B cell (primary cell): ENCODE measurements around the gene PON3. TPM values are rescaled to one million over a fixed set of nuclear protein-coding genes. Genes with fewer than 3 reads are reported as not detected.

Source experiments
- ATAC-seq: fragments of 200-7000 bp; cut with Tn5 transposase; one replicate; pipeline ENCODE4 v1.10.0; 2021; ENCODE audit warnings: low read depth, mild to moderate bottlenecking, moderate number of reproducible peaks, moderate library complexity
- CTCF ChIA-PET: fragments of 350-600 bp; sonication (Branson Sonifier 250); formaldehyde crosslinking; loops from one replicate; lab custom pipeline; 2021; ENCODE audit warnings: antibody characterized with exemption, inconsistent platforms; lab: Charles Lee
- POLR2A ChIA-PET: fragments of 350-600 bp; sonication (Branson Sonifier 250); formaldehyde crosslinking; loops from one replicate; lab custom pipeline; 2021; ENCODE audit warnings: antibody characterized with exemption; lab: Charles Lee
- DNase-seq: peaks from one replicate; pipeline ENCODE4 v3.0.0; 2013
- H2AFZ ChIP-seq: 2 replicates; pipeline ENCODE4 v1.6.1; 2012; ENCODE audit warnings: mild to moderate bottlenecking, low read depth, low read length; ENCODE audit not compliant: insufficient read depth, poor library complexity, severe bottlenecking
- H3K27ac ChIP-seq, 2 donors: 1 replicate in 1 of 2; 2 replicates in 1 of 2; pipeline ENCODE4 v1.5.1; 2012 to 2013; ENCODE audit warnings: low read length in 2 of 2, mild to moderate bottlenecking in 2 of 2, moderate library complexity in 1 of 2
- H3K27me3 ChIP-seq, 4 experiments: fragments of 200-600 bp in 1 of 4; sonication (generic) in 1 of 4; replicated peaks in 1 of 4; 1 replicate in 2 of 4; 2 replicates in 2 of 4; pipeline versions ENCODE4 v1.6.1 to v1.7.0; 2013 to 2016; ENCODE audit warnings: low read length in 3 of 4, mild to moderate bottlenecking in 2 of 4, mixed read lengths in 1 of 4, moderate library complexity in 1 of 4; ENCODE audit not compliant: insufficient read depth in 4 of 4, control insufficient read depth in 3 of 4; ENCODE audit errors: control extremely low read depth in 1 of 4
- H3K36me3 ChIP-seq, 2 experiments: replicated peaks in 1 of 2; 1 replicate in 1 of 2; 2 replicates in 1 of 2; pipeline versions ENCODE4 v1.6.1 to v1.7.1; 2013; ENCODE audit warnings: low read length in 1 of 2; ENCODE audit not compliant: insufficient read depth in 2 of 2, control insufficient read depth in 1 of 2; ENCODE audit errors: control extremely low read depth in 1 of 2, extremely low read depth in 1 of 2
- H3K4me1 ChIP-seq, 2 donors: fragments of 200-600 bp in 1 of 2; sonication (generic) in 1 of 2; 1 replicate in 1 of 2; 2 replicates in 1 of 2; pipeline versions ENCODE4 v1.5.1 to v1.6.1; 2013 to 2017; ENCODE audit warnings: low read length in 2 of 2; ENCODE audit not compliant: control insufficient read depth in 2 of 2, insufficient read depth in 2 of 2
- H3K4me2 ChIP-seq: replicated peaks from 2 replicates; pipeline ENCODE3; 2012; ENCODE audit warnings: mild to moderate bottlenecking, low read depth, low read length; ENCODE audit not compliant: poor library complexity, severe bottlenecking
- H3K4me3 ChIP-seq, 5 experiments: fragments of 200-600 bp in 1 of 5; sonication (generic) in 1 of 5; 1 replicate in 3 of 5; 2 replicates in 2 of 5; pipeline versions ENCODE4 v1.5.1 to v1.7.0; 2011 to 2016; ENCODE audit warnings: low read length in 4 of 5, mild to moderate bottlenecking in 4 of 5, low read depth in 2 of 5, control low read depth in 1 of 5, moderate library complexity in 1 of 5; ENCODE audit not compliant: insufficient read depth in 1 of 5; ENCODE audit errors: control extremely low read depth in 1 of 5, extremely low read depth in 1 of 5
- H3K79me2 ChIP-seq: fragments of 200-600 bp; sonication (generic); one replicate; pipeline ENCODE4 v1.6.0; 2016; ENCODE audit warnings: low read length; ENCODE audit not compliant: control insufficient read depth, insufficient read depth
- H3K9ac ChIP-seq: fragments of 200-600 bp; sonication (generic); 2 replicates; pipeline ENCODE4 v1.6.1; 2017; ENCODE audit warnings: mild to moderate bottlenecking, low read length, moderate library complexity
- H3K9me3 ChIP-seq, 3 donors: one replicate each; pipeline versions ENCODE4 v1.6.1 to v1.7.1; 2013; ENCODE audit warnings: low read length in 2 of 3; ENCODE audit not compliant: control insufficient read depth in 2 of 3, insufficient read depth in 1 of 3; ENCODE audit errors: control extremely low read depth in 1 of 3
- H4K20me1 ChIP-seq: 2 replicates; pipeline ENCODE4 v1.6.0; 2012; ENCODE audit warnings: mild to moderate bottlenecking, low read length; ENCODE audit not compliant: insufficient read depth, control insufficient read depth, poor library complexity, severe bottlenecking
- H3K27ac Mint-ChIP-seq: one replicate; pipeline ENCODE4 v1.8.0; 2021; ENCODE audit warnings: mixed read lengths
- H3K27me3 Mint-ChIP-seq: one replicate; pipeline ENCODE4 v1.8.0; 2021; ENCODE audit warnings: mixed read lengths
- H3K4me1 Mint-ChIP-seq: one replicate; pipeline ENCODE4 v1.8.0; 2021; ENCODE audit warnings: mixed read lengths
- H3K4me3 Mint-ChIP-seq: one replicate; pipeline ENCODE4 v1.8.0; 2021; ENCODE audit warnings: mixed read lengths
- H3K9me3 Mint-ChIP-seq: one replicate; pipeline ENCODE4 v1.8.0; 2022; ENCODE audit warnings: mixed read lengths; ENCODE audit not compliant: insufficient read depth
- EZH2 ChIP-seq: IDR thresholded peaks from 2 replicates; pipeline ENCODE4 v1.6.1; 2012; ENCODE audit warnings: borderline replicate concordance, low read depth, mild to moderate bottlenecking, moderate library complexity, low read length; ENCODE audit not compliant: insufficient read depth, poor library complexity, severe bottlenecking
- WGBS: methylation state at CpG from one replicate; pipeline ENCODE4 v1.1.5; 2013; ENCODE audit warnings: missing lambda C conversion rate; ENCODE audit not compliant: insufficient coverage; 5-methylcytosine and 5-hydroxymethylcytosine counted together
- intact Hi-C: fragments of 100-400 bp; cut with micrococcal nuclease; formaldehyde crosslinking; loops from one replicate; pipeline ENCODE4 v1.10.0; 2022
- polyA plus RNA-seq: library from polyadenylated mRNA; depleted of rRNA; stranded (reverse); fragments of >200 nt; gene quantifications from 2 replicates; pipeline ENCODE4 v1.2.3, GENCODE V29; 2012
- total RNA-seq, 2 donors: library from RNA; stranded (reverse); fragments of 120-200 nt in 1 of 2; gene quantifications; 1 replicate in 1 of 2; 2 replicates in 1 of 2; pipeline versions ENCODE4 v1.2.3 to v1.2.4, GENCODE V29; 2013 to 2022
- TF ChIP-seq, protein P1 (sequence below): fragments of 200-600 bp; IDR thresholded peaks from one replicate; pipeline ENCODE4 v1.8.0; 2022; ENCODE audit warnings: antibody characterized with exemption, mild to moderate bottlenecking

Gene PON3
- total and polyA plus RNA-seq, 2 donors (not counting 1 experiment from before 2014, with no cell fraction given): not detected

DNA sequence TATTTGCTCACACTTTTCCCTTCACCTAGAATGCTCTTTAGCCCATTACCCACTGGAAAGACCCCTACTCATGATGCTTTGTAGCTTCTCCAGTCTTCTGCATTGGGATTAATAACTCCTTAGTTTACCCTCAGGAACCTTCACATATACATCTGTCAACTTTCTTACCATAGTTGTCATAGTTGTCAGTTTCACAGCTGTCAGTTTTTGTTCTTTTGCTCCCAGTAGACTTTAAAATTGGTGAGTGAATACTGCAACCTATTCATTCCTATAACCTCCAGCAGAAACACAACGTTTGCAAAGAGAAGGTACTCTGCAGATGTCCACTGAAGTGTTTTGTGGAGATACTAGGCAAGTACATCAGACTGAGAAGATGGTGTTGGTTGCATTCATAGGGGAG is 74.5 kb downstream of the PON3 start:
- Mint-ChIP-seq H3K4me3 (no peak overlapping the region), H3K9me3 (no peaks in the 10 kb centered on the region), H3K4me1 (peaks cover 6% of the 10 kb centered on the region), H3K27me3 (peaks cover 19% of the 10 kb centered on the region), H3K27ac (no peak overlapping the region)
- ChIA-PET CTCF (no interaction called here), POLR2A (no interaction called here)
- TF ChIP-seq EZH2: no peak
- TF ChIP-seq, protein P1, sequence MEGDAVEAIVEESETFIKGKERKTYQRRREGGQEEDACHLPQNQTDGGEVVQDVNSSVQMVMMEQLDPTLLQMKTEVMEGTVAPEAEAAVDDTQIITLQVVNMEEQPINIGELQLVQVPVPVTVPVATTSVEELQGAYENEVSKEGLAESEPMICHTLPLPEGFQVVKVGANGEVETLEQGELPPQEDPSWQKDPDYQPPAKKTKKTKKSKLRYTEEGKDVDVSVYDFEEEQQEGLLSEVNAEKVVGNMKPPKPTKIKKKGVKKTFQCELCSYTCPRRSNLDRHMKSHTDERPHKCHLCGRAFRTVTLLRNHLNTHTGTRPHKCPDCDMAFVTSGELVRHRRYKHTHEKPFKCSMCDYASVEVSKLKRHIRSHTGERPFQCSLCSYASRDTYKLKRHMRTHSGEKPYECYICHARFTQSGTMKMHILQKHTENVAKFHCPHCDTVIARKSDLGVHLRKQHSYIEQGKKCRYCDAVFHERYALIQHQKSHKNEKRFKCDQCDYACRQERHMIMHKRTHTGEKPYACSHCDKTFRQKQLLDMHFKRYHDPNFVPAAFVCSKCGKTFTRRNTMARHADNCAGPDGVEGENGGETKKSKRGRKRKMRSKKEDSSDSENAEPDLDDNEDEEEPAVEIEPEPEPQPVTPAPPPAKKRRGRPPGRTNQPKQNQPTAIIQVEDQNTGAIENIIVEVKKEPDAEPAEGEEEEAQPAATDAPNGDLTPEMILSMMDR: no peak
- H3K4me2 ChIP-seq: no peak overlapping the region
- H3K36me3 ChIP-seq: no peaks in the 10 kb centered on the region
- no peak overlapping the region for H3K9ac ChIP-seq
- no peaks in the 10 kb centered on the region for H4K20me1 ChIP-seq
- DNase-seq: no peak
- H3K9me3 ChIP-seq: no peaks in the 10 kb centered on the region
- H3K4me1 ChIP-seq: peaks cover 0 to 5% of the 10 kb centered on the region in 2 donors
- H2AFZ ChIP-seq: no peak overlapping the region
- WGBS: no CpG with 5 or more reads among the region's 1 CpG
- no peak overlapping the region for H3K27ac ChIP-seq
- H3K27me3 ChIP-seq: peaks cover 0 to 4% (median 0%) of the 10 kb centered on the region in 4 experiments
- no peaks in the 10 kb centered on the region for H3K79me2 ChIP-seq
- H3K4me3 ChIP-seq: no peak overlapping the region
- ATAC-seq: no peak
- intact Hi-C loops: no loop called here

DNA sequence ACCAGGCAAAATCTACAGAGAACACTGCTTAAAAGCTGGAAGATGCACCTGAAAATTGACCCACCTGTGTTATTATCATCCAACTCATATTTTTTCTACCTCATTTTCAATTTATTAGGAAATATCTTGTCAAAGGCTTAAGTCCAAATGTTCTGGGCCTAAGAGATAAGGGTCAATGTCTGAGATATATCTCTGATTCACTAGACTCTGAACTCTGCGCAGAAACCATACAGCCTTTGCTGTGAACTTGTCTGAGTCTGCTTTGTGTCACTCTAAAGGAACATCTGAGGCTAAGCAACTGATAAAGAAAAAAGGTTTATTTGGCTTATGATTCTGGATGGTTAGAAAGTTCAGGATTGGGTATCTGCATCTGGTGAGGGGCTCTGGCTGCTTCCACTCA is 75.5 kb downstream of the PON3 start:
- H3K4me2 ChIP-seq: no peak overlapping the region
- ChIA-PET POLR2A (no interaction called here), CTCF (no interaction called here)
- Mint-ChIP-seq H3K27ac (no peak overlapping the region), H3K9me3 (no peaks in the 10 kb centered on the region), H3K4me1 (peaks cover 6% of the 10 kb centered on the region), H3K4me3 (no peak overlapping the region), H3K27me3 (peaks cover 11% of the 10 kb centered on the region)
- intact Hi-C loops: no loop called here
- no peak overlapping the region for H3K9ac ChIP-seq
- H3K27me3 ChIP-seq: peaks cover 0 to 4% (median 0%) of the 10 kb centered on the region in 4 experiments
- no peak for ATAC-seq
- no peak for DNase-seq
- TF ChIP-seq, protein P1: no peak
- no peak for TF ChIP-seq EZH2
- H2AFZ ChIP-seq: no peak overlapping the region
- H3K9me3 ChIP-seq: no peaks in the 10 kb centered on the region
- H3K27ac ChIP-seq: no peak overlapping the region
- H3K4me1 ChIP-seq: peaks cover 0 to 5% of the 10 kb centered on the region in 2 donors
- no peaks in the 10 kb centered on the region for H4K20me1 ChIP-seq
- 100% methylated on average over 1 of the region's 1 CpG for WGBS
- no peaks in the 10 kb centered on the region for H3K79me2 ChIP-seq
- no peaks in the 10 kb centered on the region for H3K36me3 ChIP-seq
- H3K4me3 ChIP-seq: no peak overlapping the region
